ENCODE data around the gene KLHL20. TPM values are rescaled to one million over a fixed set of nuclear protein-coding genes. Genes with fewer than 3 reads are reported as not detected.
A peak's percentile ranks its signal among the peaks of the same experiment; 100 is the strongest.

Gene KLHL20
- total and polyA plus RNA-seq, 12 donors: 4.6 to 42.5 (median 23.8) TPM

DNA sequence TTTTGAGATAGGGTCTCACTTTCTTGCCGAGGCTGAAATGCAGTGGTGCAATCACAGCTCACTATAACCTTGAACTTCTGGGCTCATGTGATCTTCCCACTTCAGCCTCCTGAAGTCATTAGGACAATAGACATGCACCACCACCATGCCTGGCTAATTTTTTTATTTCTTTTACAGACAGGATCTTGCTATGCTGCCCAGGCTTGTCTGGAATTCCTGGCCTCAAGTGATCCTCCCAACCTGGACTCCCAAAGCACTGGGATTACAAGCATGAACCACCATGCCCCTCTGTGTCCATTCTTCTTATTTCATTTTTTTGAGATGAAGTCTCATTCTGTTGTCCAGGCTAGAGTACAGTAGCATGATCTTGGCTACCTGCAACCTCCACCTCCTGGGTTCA, 12.0 kb upstream of the KLHL20 start:
- no peaks in the 10 kb centered on the region for H3K9me3 ChIP-seq (replicated peaks in 1 of 3)
- no peaks in the 10 kb centered on the region for H3K36me3 ChIP-seq (replicated peaks in 1 of 2)
- H3K27me3 ChIP-seq: no peaks in the 10 kb centered on the region
- TF ChIP-seq, protein P1, sequence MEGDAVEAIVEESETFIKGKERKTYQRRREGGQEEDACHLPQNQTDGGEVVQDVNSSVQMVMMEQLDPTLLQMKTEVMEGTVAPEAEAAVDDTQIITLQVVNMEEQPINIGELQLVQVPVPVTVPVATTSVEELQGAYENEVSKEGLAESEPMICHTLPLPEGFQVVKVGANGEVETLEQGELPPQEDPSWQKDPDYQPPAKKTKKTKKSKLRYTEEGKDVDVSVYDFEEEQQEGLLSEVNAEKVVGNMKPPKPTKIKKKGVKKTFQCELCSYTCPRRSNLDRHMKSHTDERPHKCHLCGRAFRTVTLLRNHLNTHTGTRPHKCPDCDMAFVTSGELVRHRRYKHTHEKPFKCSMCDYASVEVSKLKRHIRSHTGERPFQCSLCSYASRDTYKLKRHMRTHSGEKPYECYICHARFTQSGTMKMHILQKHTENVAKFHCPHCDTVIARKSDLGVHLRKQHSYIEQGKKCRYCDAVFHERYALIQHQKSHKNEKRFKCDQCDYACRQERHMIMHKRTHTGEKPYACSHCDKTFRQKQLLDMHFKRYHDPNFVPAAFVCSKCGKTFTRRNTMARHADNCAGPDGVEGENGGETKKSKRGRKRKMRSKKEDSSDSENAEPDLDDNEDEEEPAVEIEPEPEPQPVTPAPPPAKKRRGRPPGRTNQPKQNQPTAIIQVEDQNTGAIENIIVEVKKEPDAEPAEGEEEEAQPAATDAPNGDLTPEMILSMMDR (IDR thresholded peaks at IDR 0.05): no peak
- no peak for TF ChIP-seq POLR2A (IDR thresholded peaks at IDR 0.05)
- intact Hi-C loops (cut with DNase I): no loop called here
- DNase-seq: no peak
- no peaks in the 10 kb centered on the region for H3K4me1 ChIP-seq (replicated peaks in 1 of 2)
- WGBS, 4 donors: 36 to 53% (median 52%) methylated on average over 1 of the region's 1 CpG
- no peak overlapping the region for H3K27ac ChIP-seq
- no peak overlapping the region for H3K4me3 ChIP-seq

DNA sequence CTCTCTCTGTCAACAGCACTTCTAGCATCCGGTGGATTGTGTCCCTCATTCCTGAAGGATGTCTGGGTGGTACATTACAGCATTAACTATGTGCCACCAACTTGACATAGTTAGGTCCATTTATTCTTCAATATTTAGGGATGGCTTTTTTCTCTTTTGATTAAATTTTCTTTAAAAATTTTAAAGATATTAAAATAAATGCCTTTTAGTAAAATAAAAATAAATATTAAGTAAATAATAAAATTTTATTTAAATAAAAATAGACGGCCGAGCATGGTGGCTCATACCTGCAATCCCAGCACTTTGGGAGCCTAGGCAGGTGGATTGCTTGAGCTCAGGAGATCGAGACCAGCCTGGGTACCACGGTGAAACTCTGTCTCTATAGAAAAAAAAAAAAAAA, 9.7 kb upstream of the KLHL20 start:
- WGBS, 4 donors: 73 to 79% (median 75%) methylated on average over 5 of the region's 5 CpGs
- Histone ChIP-seq H3K27ac (no peak overlapping the region), H3K9me3 (replicated peaks in 1 of 3) (no peaks in the 10 kb centered on the region), H3K4me3 (no peak overlapping the region), H3K36me3 (replicated peaks in 1 of 2) (no peaks in the 10 kb centered on the region), H3K27me3 (no peaks in the 10 kb centered on the region), H3K4me1 (replicated peaks in 1 of 2) (no peaks in the 10 kb centered on the region)
- intact Hi-C loops (cut with DNase I): no loop called here
- DNase-seq: no peak
- TF ChIP-seq POLR2A (IDR thresholded peaks at IDR 0.05): no peak
- TF ChIP-seq, protein P1 (IDR thresholded peaks at IDR 0.05): no peak

DNA sequence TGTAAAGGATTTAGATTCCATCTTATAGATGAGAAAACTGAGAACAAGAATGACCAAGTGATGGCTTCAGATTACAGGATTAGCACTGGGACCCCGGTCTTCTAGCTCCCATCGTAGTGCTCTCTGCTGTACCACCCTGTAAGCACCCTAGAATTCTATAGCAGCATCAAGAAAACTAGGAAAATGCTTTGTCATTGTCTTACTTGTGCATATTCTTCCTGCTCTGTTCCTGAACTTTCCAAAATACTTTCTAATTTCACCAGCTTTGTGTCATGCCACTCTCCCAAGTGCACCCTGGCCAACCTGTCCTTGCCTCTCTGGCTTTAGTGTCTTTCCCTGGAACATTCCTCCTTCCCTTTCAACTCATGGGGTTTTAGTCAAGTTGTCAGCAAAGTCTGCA, 6.0 kb upstream of the KLHL20 start:
- TF ChIP-seq POLR2A (IDR thresholded peaks at IDR 0.05): no peak
- TF ChIP-seq, protein P1 (IDR thresholded peaks at IDR 0.05): no peak
- 62 to 87% (median 76%) methylated on average over 2 of the region's 2 CpGs for WGBS, 4 donors
- peaks cover 5% of the 10 kb centered on the region for H3K27me3 ChIP-seq
- H3K9me3 ChIP-seq (replicated peaks in 1 of 3): no peaks in the 10 kb centered on the region
- no peaks in the 10 kb centered on the region for H3K36me3 ChIP-seq (replicated peaks in 1 of 2)
- no peak for DNase-seq
- H3K4me1 ChIP-seq (replicated peaks in 1 of 2): no peaks in the 10 kb centered on the region
- no peak overlapping the region for H3K4me3 ChIP-seq
- intact Hi-C loops (cut with DNase I): no loop called here
- no peak overlapping the region for H3K27ac ChIP-seq

DNA sequence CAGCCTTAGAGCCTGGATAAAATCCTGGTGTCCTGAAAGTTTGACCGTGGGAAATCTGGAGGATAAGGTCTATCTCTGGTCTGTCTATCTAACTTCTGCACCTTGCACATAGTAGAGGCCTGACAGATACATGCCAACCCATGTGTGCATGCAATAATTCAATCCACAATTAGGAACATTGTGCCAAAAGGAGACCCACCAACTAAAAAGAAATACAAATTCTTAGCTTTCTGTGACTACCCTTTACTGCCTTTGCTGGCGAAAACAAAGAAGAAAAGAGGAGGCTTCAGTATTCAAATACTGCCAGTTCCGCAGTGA, 381 bp upstream of the KLHL20 start:
- no peaks in the 10 kb centered on the region for H3K36me3 ChIP-seq (replicated peaks in 1 of 2)
- 57 to 62% (median 58%) methylated on average over 3 of the region's 3 CpGs for WGBS, 4 donors
- DNase-seq: no peak
- H3K27me3 ChIP-seq: peaks cover 5% of the 10 kb centered on the region
- TF ChIP-seq, protein P1 (IDR thresholded peaks at IDR 0.05): no peak
- no peak for TF ChIP-seq POLR2A (IDR thresholded peaks at IDR 0.05)
- peaks cover 11 to 29% of the 10 kb centered on the region in 2 donors for H3K4me1 ChIP-seq (replicated peaks in 1 of 2)
- H3K27ac ChIP-seq: peak overlapping the region in 4 of 5 donors; percentile 82 to 96 (median 92)
- H3K9me3 ChIP-seq (replicated peaks in 1 of 3): no peaks in the 10 kb centered on the region
- intact Hi-C loops (cut with DNase I): no loop called here
- peak overlapping the region; percentile 31 to 86 (median 58) for H3K4me3 ChIP-seq
